GOT3 (cell line): Measurements from ENCODE around the gene EPHA10.
A peak's percentile ranks its signal among the peaks of the same experiment; 100 is the strongest.
"Not testable (repeated sequence)": the region's sequence is repeated elsewhere in the genome, so short reads cannot be mapped to it uniquely, and the experiment has no call there.

Experiments used
- DNase-seq: peaks from one replicate; lab custom pipeline; 2025; ENCODE audit warnings: mixed read lengths; lab: John Stamatoyannopoulos, UW

The EPHA10 gene

DNA sequence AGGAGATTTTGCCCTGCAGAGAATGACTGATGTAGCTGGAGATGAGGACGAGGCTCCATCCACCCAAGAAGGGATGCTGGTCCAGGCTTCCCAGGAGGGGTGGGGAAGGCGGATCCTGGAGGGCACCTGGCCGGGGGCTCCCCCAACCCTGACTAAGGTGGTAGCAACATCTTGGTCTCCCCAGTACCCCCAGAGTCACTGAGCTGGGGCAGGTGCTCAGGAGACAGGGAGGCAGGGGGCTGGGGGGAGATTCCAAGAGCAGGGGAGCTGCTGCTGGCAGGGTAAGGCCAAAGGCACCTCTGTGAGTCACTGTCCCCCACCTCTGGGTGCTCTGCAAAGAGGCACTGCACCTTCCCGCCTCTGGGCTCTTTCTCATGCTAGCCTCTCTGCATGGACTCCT, 48.6 kb downstream of the EPHA10 start:
- no peak for DNase-seq

DNA sequence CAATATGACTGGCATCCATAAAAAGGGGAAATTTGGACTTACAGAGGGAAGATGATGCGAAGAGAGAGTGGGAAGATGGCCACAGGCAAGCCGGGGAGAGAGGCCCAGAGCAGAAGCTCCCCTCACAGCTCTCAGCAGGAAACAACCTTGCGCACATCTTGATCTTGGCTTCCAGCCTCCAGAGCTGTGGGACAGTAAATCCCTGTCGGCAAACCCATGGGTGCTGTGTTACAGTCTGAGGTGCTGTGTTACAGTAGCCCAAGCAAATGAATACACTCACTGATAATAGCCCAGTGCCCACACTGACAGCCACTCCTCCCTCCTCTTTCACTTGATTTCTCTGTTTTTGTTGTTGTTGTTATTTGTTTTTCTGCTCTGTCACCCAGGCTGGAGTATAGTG, 50.2 kb downstream of the EPHA10 start:
- DNase-seq: no peak

DNA sequence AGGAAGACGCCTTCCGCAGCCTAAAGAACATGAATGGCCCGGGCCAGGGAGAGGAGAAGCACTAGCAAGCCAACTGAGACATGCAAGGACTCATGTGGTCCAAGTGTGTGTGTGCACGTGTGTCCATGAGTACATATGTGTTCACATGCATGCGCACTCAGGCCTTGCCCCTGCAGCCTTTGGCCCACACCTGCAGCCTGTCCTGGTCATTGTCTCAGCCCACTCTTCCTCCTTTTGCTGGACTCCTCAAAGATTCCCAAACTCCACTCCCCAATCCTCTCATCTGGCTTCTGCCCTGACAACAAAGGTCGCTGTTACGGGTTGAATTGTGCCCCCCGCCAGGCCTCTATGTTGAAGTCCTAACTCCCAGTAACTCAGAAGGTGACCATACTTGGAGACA, 50.7 kb downstream of the EPHA10 start:
- DNase-seq: no peak

DNA sequence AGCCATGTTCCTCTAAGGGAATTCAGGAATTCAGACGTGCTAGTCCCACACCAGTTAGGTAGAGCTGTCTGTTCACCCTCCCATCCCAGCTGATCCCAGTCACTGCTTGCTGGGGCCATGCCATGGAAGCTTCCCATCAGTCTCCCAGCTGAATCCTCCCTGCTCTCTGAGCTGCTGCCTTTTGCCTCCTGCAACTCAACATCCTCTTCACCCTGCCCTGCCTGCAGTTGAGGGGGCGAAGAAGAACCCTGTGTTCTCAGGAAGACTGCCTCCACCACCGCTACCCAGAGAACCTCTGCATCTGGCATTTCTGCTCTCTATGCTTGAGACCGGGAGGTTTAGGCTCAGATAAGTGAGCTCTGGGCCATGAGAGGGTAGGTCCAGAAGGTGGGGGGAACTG, 56.4 kb downstream of the EPHA10 start:
- DNase-seq: no peak

DNA sequence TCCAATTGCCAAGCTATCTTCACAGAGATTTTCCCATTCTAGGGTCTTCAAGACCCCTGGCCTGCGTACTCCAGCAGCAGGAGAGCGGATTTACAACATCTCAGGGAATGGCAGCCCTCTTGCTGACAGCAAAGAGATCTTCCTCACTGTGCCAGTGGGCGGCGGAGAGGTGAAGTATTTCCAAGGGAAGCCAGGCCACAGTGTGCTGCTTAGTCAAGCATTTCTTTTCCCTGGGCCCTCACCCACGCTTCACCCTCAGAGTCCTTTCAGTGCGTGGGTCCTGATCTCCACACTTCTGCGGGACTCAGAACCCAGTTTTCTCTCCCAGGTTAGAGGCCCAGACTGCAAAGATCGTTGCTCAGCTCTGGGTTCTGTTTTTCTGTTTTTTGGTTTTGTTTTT, 59.5 kb downstream of the EPHA10 start:
- DNase-seq: no peak

DNA sequence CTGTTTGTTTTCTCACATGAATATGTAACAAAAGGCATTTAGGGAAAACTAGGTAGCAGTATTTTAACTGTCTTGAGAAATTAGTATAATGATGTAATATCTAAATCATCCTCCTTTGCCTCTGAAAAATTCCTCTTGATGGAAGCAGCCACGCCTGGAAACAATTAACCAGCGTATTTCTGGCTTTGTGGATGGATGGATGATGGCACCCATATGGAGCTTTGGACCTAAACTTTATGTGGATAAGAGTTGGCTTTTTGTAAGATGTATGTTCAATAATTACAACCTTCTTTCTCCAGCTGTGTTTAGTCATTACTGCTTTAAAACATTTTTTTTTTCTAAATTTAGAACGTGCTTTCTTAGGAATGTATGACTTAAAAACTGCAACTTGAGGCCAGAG, 60.0 kb downstream of the EPHA10 start:
- DNase-seq: no peak

DNA sequence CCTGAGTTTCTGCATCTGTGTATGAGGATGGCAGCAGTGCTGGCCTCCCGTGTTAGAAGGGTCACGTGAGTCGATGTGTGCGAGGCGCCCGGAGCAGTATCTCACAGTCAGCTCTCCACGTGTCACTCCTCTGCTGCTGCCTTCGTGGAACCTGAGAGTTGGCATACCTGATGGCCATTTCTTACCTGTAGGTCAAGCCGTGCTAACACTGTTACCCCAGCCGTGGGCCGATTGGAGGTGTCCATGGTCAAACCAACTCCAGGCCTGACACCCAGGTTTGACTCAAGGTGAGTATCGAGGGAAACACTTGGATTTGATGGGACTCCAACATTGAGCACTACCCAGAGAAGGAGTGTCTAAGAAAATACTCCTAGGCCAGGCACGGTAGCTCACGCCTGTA, 61.9 kb downstream of the EPHA10 start:
- DNase-seq: no peak

DNA sequence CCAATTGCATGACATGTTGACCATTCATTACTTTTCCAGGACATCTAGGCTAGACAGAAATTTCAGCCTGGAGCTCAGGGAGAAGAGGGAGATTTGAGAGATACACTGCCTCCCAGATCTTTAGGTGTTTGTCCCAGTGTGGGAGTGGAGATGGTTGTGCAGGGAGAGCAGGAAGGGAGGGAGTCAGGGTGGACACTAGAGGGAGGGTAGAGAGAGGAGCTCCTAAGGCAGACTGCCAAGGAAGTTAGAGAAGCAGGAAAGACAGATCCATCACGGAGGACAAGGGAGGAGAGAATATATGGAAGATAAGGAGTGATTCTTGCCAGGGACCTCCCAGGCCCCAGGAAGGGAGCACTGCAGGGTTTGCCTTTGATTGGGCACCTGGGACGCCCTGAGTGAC, 63.9 kb downstream of the EPHA10 start:
- DNase-seq: no peak

DNA sequence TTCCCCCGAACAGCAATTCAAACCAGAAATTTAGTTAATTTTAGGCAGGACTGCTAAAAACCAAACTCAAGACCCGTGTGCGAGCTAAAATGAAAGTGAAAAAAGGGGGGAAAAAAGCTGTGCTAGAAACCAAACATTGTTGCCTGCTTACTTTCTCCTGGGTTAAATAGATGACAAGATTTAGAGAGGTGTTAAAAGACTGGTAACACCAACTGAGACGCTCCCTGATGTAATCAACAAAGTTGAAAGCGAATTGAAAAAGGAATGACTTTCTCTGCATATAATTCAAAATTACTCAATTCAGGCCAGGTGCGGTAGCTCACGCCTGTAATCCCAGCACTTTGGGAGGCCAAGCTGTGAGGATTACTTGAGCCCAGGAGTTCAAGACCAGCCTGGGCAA, 65.8 kb downstream of the EPHA10 start:
- DNase-seq: no peak

DNA sequence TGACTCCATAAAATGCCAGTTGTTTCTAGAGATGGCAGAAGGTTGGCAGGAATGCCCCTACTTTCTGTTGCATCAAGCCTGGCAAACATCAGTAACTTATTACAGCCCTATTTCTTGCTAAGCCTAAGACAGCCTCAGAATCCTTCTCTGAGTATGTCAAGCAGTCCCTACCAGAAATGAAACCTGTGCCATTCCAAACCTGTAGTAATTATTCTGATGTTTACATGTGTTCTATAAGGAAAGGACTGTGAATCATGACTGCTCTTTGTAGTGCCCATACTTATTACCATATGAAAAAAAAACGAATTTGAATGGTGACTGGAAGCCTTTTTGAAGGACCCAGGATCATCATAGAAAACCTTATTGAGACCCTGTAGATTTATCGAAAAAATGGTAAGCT, 67.2 kb downstream of the EPHA10 start:
- no peak for DNase-seq

DNA sequence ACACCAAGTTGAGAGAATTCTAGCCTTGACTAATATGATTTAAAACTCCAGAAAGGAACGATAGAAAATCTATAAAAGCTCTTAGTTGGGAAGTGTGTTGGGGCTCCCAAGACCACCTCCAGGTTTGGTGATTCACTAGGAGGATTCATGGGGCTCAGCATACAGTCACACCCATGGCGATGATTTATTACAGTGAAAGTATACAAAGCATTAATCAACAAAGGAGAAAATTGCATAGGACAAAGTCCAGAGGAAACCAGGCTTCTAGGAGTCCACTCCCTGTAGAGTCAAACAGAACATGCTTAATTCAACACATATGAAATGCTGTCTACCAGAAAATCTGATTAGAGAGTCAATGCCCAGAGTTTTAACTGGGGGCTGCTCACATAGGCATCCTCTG, 67.8 kb downstream of the EPHA10 start:
- no peak for DNase-seq

DNA sequence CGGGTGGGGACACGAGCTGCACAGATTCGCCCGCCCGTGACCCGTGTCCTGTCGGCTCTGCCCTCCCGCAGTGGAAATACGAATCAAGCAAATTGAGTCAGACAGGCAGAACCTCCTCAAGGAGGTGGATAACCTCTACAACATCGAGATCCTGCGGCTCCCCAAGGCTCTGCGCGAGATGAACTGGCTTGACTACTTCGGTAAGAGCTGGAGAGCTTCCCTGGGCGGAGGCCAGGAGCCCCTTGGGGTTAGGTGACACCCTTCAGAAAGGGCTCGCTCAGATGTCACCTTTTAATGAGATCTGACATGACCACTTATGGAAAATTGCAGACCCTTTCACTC, 72.1 kb downstream of the EPHA10 start:
- DNase-seq: no peak

DNA sequence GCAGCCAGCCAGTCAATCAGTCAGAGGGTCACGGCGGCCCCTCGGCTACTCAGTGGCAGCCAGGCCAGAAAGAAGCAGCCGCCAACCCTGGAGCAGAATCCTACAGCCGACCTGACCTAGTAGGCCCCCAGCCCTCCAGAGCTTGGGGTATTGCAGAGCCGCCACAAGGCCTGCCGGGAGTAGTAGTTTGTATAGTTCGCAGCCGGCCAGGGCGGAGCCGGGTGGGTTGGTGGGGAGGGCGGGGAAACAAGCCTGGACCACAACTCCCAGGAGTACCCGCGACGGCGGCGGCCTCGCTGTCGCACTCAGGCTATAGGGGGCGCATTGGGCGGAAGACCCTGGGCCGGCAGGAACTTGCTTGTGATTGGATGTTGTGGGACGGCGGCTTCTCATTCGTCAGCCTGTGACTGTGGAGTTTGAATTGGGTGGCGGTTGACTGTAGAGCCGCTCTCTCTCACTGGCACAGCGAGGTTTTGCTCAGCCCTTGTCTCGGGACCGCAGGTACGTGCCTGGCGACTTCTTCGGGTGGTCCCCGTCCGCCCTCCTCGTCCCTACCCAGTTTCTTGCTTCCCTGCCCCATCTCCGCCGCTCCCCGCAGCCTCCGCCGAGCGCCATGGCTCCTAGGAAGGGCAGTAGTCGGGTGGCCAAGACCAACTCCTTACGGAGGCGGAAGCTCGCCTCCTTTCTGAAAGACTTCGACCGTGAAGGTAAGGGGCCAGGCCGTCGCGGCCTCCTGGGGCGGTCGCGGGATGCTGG, 72.7 kb downstream of the EPHA10 start, which contains the start of gene CDCA8:
Gene CDCA8, plus strand, starts transcription at position 439 of the 756 bp plus-strand sequence. Its CDS starts 175 bp downstream, at position 614.
- peak; percentile 91 for DNase-seq

DNA sequence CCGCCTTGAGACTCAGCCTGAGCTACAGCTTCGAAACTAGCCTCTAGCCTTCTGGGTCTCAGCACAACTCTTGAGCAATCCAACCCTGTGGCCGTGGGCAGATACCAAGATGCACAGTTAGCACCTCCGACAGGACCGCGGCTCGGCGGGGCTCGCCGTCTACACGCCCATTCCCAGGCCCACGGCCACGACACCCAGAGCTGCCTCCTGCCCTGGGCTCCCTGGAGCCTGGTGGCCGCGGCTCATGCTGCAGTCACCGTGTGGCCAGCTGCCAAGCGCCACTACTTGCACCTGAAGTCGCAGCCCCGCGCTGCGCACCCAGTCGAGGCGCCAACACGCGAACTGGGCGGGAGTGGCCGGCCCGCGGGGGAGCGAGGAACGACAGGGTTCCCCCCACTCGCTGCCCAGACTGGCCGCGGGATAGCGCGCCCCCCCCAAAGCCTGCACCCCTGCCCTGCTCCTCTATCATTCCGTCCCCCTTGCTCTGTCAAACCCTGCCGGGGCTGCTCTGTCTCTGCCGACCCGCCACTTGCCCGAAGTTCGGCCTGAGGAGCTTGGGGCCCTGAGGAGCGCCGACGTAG, 73.3 kb downstream of the EPHA10 start:
- no peak for DNase-seq

DNA sequence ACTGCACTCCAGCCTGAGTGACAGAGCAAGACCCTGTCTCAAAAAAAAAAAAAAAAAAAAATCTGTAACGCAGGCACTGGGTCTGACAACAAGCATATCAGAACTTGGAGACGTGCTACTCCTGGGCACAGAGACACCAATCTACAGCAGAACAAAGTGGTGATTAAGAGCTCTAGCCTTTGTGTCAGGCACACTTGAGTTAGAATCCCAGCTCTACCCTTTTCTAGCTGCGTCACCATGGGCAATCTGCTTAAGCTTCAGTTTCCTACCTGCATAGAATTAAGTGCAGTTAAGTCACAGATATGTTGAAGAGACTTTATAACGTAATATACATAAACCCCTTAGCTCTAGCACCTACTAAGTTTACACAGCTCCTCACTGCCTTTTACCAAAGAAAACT, 76.0 kb downstream of the EPHA10 start:
- DNase-seq: no peak

DNA sequence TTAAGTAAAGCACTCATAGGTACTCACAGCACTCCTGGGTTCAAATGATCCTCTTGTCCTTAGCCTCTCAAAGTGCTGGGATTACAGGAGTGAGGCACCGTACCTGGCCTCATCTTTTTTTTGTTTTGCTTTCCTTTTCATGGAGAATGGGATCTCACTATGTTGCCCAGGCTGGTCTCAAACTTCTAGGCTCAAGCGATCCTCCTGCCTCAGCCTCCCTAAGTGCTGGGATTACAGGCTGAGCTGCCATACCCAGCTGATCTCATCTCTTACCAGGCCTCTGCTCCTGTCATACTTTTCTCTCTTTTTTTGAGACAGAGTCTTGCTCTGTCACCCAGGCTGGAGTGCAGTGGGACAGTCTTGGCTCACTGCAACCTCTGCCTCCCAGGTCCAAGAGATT, 77.2 kb downstream of the EPHA10 start:
- DNase-seq: not testable (repeated sequence)

DNA sequence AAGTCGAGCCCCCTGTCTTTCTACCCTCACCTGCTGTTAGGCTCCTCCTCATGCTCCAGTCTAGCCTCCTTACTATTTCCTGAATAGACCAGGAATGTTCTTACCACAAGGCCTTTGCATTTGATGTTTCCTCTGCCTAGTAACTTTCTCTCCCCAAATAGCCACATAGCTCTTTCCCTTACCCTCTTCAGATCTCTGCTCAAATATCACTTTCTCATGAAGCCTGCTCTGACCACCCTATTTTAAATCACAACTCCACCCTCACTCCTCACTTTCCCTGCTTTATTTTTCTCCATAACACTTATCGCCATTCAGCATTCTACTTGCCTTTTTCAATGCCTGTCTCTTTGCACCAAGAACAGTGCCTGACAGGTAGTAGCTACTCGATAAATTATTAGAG, 79.2 kb downstream of the EPHA10 start:
- DNase-seq: no peak

DNA sequence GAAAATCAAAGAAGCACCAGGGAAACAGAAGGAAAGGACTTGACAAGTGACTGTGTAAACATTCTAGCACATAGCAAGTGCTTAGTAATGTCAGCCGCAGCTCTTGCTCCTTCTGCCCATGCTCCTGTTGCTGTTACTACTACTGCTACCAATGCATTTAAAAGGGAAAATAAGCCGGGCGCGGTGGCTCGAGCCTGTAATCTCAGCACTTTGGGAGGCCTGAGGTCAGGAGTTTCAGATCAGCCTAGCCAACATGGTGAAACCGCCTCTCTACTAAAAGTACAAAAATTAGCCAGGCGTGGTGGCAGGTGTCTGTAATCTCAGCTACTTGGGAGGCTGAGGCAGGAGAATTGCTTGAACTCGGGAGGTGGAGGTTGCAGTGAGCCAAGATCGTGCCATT, 80.7 kb downstream of the EPHA10 start:
- not testable (repeated sequence) for DNase-seq

DNA sequence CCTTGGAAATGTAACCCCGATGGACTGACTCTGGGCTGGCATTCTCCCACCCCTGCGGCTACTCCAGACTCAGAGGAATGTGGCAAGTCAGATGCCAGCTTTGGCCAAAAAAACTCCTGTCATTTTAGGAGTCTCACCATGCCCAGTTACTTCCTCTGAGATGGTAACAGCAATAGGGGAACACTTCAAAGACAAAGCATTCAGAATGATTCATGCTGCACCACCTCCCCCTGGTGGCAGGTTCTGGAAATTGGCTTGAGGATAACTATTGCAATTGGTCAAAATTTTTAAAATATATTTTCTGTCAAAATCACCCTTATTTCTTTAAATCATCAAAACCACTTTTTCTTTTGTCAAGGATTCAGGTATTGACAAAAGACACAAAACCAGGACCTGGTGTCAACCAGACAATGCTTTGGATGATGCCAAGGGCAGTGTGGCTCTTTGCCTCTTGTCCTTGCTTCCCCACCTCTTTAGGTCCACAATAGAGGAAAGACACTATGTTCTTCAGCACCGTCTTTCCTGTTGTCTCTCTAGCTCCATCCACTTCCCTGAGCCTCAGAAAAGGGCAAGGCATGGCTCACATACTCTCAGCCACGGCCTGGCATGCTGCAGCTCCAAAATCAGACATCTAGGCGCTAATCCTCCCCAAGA, 82.5 kb downstream of the EPHA10 start:
- peak; percentile 25 for DNase-seq

DNA sequence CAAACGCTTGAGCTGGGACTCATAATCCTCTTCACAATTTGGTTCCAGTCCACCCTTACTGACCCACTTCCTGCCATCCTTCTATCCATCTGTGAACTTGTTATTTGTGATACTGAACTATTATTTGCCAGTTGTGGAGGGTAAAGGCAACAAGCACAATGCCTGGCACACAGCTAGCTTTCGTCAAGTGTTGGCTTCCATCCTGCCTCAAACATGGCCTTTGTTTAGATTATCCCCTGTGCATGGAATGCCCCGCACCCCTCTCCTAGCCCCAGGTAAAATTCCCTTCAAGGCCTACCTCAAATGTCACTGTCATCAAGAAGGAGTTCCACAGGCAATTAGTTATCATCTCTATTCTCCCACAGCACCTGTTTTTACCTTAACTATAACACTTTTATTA, 84.0 kb downstream of the EPHA10 start:
- DNase-seq: no peak

DNA sequence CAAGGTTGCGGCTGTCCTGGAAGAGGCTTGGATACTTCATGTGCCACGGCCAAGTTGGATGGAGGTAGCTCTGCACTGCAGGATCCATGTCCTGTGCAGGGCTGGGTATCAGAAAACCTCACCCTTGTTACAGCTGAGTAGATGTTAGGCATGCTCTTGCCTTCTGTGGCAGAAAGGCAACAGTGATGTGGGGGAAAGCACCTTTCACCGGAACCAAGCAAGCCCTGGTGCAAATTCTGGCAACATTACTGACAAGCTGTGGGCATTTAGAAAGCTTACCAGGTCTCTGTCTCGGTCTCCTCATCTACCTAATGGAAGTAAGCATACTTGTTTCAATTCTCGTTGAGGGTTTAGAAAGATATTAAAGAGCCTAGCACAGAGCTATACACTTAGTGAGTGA, 87.1 kb downstream of the EPHA10 start:
- DNase-seq: no peak

DNA sequence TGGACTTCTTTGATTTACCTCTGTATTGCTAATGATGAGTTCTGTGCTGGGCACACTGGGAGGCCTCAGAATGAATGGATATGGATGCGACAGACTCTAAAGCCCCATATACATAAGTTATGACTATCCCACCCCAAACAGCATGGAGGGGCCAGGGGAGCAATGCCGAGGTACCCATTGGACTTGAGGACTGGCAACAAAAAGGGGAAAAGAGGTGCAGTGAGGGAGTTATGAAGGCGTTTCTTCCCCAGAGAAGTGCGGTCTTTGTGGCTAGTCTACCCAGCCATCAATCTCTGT, 87.8 kb downstream of the EPHA10 start:
- no peak for DNase-seq

DNA sequence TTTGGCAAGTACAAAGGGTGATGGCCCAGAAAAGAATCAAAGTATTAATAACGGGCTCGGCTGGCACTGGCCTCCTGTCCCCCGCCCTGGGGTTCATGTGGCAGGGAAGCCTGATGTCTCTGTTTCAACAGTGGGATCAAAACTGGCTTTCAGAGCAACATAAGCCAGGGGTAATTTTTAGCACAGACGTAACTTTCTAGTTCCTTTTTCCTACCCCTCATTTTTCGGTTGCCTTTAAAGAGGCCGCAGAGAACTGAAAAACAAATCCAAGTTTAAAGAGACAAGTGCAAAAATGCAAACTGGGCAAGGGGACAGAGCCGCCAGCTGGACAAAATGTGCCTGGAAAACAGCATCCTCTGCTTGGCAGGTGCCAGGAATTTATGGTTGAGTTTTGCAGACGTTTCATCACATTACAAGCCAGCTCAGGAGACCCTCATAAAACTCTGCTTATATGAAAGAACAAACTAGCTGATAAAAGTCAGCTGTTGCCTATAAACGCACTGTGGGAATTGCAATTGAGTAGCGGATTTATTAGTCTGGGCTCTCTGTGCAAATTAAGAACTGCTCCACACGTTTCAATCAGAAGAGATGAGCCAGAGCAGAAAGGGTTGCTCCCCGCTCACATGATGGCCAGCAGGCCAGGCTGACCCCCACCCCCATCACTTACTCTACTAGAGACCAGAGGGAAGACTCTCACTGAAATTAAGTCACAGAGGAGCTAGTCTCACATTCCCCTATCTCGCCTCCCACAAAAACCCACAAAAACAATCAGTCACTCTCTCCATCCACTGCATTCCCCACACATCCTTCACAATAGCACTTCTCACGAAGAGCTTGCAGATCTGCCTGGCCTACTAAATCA, 88.4 kb downstream of the EPHA10 start:
- no peak for DNase-seq
